ENCODE results near the gene DES. TPM values are rescaled to one million over a fixed set of nuclear protein-coding genes. Genes with fewer than 3 reads are reported as not detected.
A peak's percentile ranks its signal among the peaks of the same experiment; 100 is the strongest.

Gene DES
- total and polyA plus RNA-seq, 2 experiments from 2014 or later, result 1.3 to 2.0 TPM

GRCh38 chr2:219441451-219442255, 23.5 kb downstream of the DES start:
- TF ChIP-seq CREB1 (CRISPR knock-in tag; IDR thresholded peaks at IDR 0.05; ENCODE audit: low read depth), result no peak
- TF ChIP-seq, protein P1, sequence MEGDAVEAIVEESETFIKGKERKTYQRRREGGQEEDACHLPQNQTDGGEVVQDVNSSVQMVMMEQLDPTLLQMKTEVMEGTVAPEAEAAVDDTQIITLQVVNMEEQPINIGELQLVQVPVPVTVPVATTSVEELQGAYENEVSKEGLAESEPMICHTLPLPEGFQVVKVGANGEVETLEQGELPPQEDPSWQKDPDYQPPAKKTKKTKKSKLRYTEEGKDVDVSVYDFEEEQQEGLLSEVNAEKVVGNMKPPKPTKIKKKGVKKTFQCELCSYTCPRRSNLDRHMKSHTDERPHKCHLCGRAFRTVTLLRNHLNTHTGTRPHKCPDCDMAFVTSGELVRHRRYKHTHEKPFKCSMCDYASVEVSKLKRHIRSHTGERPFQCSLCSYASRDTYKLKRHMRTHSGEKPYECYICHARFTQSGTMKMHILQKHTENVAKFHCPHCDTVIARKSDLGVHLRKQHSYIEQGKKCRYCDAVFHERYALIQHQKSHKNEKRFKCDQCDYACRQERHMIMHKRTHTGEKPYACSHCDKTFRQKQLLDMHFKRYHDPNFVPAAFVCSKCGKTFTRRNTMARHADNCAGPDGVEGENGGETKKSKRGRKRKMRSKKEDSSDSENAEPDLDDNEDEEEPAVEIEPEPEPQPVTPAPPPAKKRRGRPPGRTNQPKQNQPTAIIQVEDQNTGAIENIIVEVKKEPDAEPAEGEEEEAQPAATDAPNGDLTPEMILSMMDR (conservative IDR thresholded peaks at IDR 0.05; ENCODE audit: low read depth in 2 of 2), result peak in 1 of 2 experiments; percentile 22; a peak in 2 of 4 replicates
- H3K36me3 Mint-ChIP-seq (ENCODE audit: low read depth), result no peaks in the 10 kb centered on the region
- H3K4me3 ChIP-seq, result peak overlapping the region; percentile 71
- H3F3A ChIP-seq (replicated peaks; ENCODE audit: low read depth), result no peaks in the 10 kb centered on the region
- no peaks in the 10 kb centered on the region for H4K20me1 ChIP-seq (replicated peaks; ENCODE audit: insufficient read depth)
- H3K27me3 Mint-ChIP-seq (ENCODE audit: insufficient read depth, low read depth, poor library complexity), result peaks cover 30% of the 10 kb centered on the region
- H2AFZ ChIP-seq, result peak overlapping the region; percentile 98
- ATAC-seq, result peak; percentile 56
- H3K27me3 ChIP-seq (ENCODE audit: insufficient read depth), result peaks cover 60% of the 10 kb centered on the region
- no peaks in the 10 kb centered on the region for H3K36me3 ChIP-seq (ENCODE audit: insufficient read depth)
- no peaks in the 10 kb centered on the region for H3K79me2 ChIP-seq (replicated peaks; ENCODE audit: insufficient read depth)
- peak overlapping the region; percentile 79 for H3K4me3 Mint-ChIP-seq
- no peaks in the 10 kb centered on the region for H3K9me3 Mint-ChIP-seq
- peaks cover 34% of the 10 kb centered on the region for H3K4me1 Mint-ChIP-seq
- H3K4me2 ChIP-seq, result peak overlapping the region; percentile 86
- H3K27ac ChIP-seq (ENCODE audit: low read depth), result no peak overlapping the region
- no peak overlapping the region for H3K27ac Mint-ChIP-seq
- peak; percentile 72 for DNase-seq (ENCODE audit: low spot score)
- H3K9me2 ChIP-seq (ENCODE audit: insufficient read depth), result no peaks in the 10 kb centered on the region
- peaks cover 15% of the 10 kb centered on the region for H3K4me1 ChIP-seq (ENCODE audit: insufficient read depth)

- peak overlapping the region; percentile 71 for H3K4me3 ChIP-seq
- peaks cover 22% of the 10 kb centered on the region for H3K4me1 ChIP-seq (ENCODE audit: insufficient read depth)
- peaks cover 62% of the 10 kb centered on the region for H3K27me3 ChIP-seq (ENCODE audit: insufficient read depth)
- peaks cover 34% of the 10 kb centered on the region for H3K4me1 Mint-ChIP-seq
- peaks cover 30% of the 10 kb centered on the region for H3K27me3 Mint-ChIP-seq (ENCODE audit: insufficient read depth, low read depth, poor library complexity)
- H3F3A ChIP-seq (replicated peaks; ENCODE audit: low read depth), result no peaks in the 10 kb centered on the region
- no peak overlapping the region for H3K27ac ChIP-seq (ENCODE audit: low read depth)
- H4K20me1 ChIP-seq (replicated peaks; ENCODE audit: insufficient read depth), result no peaks in the 10 kb centered on the region
- H3K36me3 Mint-ChIP-seq (ENCODE audit: low read depth), result no peaks in the 10 kb centered on the region
- H3K4me2 ChIP-seq, result peak overlapping the region; percentile 78
- ATAC-seq (peak; percentile 45), DNase-seq (ENCODE audit: low spot score) (peak; percentile 73)
- peak overlapping the region; percentile 75 for H3K4me3 Mint-ChIP-seq
- no peak overlapping the region for H3K27ac Mint-ChIP-seq
- no peak overlapping the region for H2AFZ ChIP-seq
- no peaks in the 10 kb centered on the region for H3K79me2 ChIP-seq (replicated peaks; ENCODE audit: insufficient read depth)
- no peaks in the 10 kb centered on the region for H3K9me3 Mint-ChIP-seq
- TF ChIP-seq JUNB (IDR thresholded peaks at IDR 0.05; ENCODE audit: unreplicated experiment) (no peak), STAT1 (IDR thresholded peaks at IDR 0.05; ENCODE audit: unreplicated experiment) (no peak), EZH2phosphoT487 (IDR thresholded peaks at IDR 0.05; ENCODE audit: unreplicated experiment) (no peak), ETS1 (IDR thresholded peaks at IDR 0.05) (no peak), EZH2 (IDR thresholded peaks at IDR 0.05; ENCODE audit: low read depth, unreplicated experiment) (no peak)
- TF ChIP-seq, protein P1 (conservative IDR thresholded peaks at IDR 0.05; ENCODE audit: low read depth in 2 of 2), result no peak
- H3K36me3 ChIP-seq (ENCODE audit: insufficient read depth), result no peaks in the 10 kb centered on the region
- H3K9me2 ChIP-seq (ENCODE audit: insufficient read depth), result no peaks in the 10 kb centered on the region
Observed at GRCh38 chr2:219442256-219443015, 24.3 kb downstream of the DES start.
